Raji (cell line): ENCODE results near the gene IER3IP1.

Source experiments
- POLR2A ChIP-seq: IDR thresholded peaks from 2 replicates; pipeline ENCODE4 v1.6.1; 2011; ENCODE audit warnings: low read depth, low read length, control low read depth; ENCODE audit not compliant: insufficient read depth

Gene IER3IP1

GRCh38 chr18:47175898-47176575 is at the start of gene IER3IP1:
IER3IP1 (minus strand) TSS chr18:47176364; CDS start chr18:47176277, 87 bp downstream.
- peak; percentile 87 for TF ChIP-seq POLR2A

- no peak for TF ChIP-seq POLR2A
Measured at GRCh38 chr18:47215554-47216138, 39.5 kb upstream of the IER3IP1 start.

GRCh38 chr18:47209171-47209570 is 33.0 kb upstream of the IER3IP1 start:
- TF ChIP-seq POLR2A, result no peak

GRCh38 chr18:47206945-47207637 is 30.9 kb upstream of the IER3IP1 start:
- TF ChIP-seq POLR2A, result no peak

GRCh38 chr18:47204908-47205522 is 28.9 kb upstream of the IER3IP1 start:
- no peak for TF ChIP-seq POLR2A

- no peak for TF ChIP-seq POLR2A
Measured at GRCh38 chr18:47203626-47204464, 27.7 kb upstream of the IER3IP1 start.

GRCh38 chr18:47191961-47192360 is 15.8 kb upstream of the IER3IP1 start:
- TF ChIP-seq POLR2A, result no peak

GRCh38 chr18:47187721-47188120 is 11.6 kb upstream of the IER3IP1 start:
- no peak for TF ChIP-seq POLR2A

- TF ChIP-seq POLR2A, result no peak
Measured at GRCh38 chr18:47184419-47185050, 8.4 kb upstream of the IER3IP1 start.

- TF ChIP-seq POLR2A, result no peak
Measured at GRCh38 chr18:47180765-47181164, 4.6 kb upstream of the IER3IP1 start.

GRCh38 chr18:47179520-47179919 is 3.4 kb upstream of the IER3IP1 start:
- no peak for TF ChIP-seq POLR2A

GRCh38 chr18:47175283-47175897 is 774 bp downstream of the IER3IP1 start:
- TF ChIP-seq POLR2A, result no peak

GRCh38 chr18:47174545-47175116 is 1.5 kb downstream of the IER3IP1 start:
- TF ChIP-seq POLR2A, result no peak

GRCh38 chr18:47172476-47172875 is 3.7 kb downstream of the IER3IP1 start:
- TF ChIP-seq POLR2A, result no peak
